Right cardiac atrium (tissue), 5 donors: ENCODE data around the gene CAMKMT. TPM values are rescaled to one million over a fixed set of nuclear protein-coding genes. Genes with fewer than 3 reads are reported as not detected.

ENCODE experiments used
- ATAC-seq, 2 donors: fragments of 200-7000 bp; cut with Tn5 transposase; one replicate each; pipeline versions ENCODE4 v1.8.0 to v1.9.1; 2020; ENCODE audit warnings: moderate library complexity in 2 of 2, mild to moderate bottlenecking in 1 of 2
- DNase-seq, 3 donors: peaks; one replicate each; pipeline ENCODE4 v3.0.0-alpha.2; 2020
- H3K27ac ChIP-seq: one replicate; pipeline ENCODE4 v1.5.1; 2013; ENCODE audit warnings: mild to moderate bottlenecking, low read length, control low read depth, moderate library complexity
- H3K27me3 ChIP-seq: one replicate; pipeline ENCODE4 v1.6.1; 2013; ENCODE audit not compliant: control insufficient read depth, insufficient read depth
- H3K4me1 ChIP-seq: one replicate; pipeline ENCODE4 v1.6.1; 2013; ENCODE audit warnings: low read length; ENCODE audit not compliant: control insufficient read depth, insufficient read depth
- H3K4me3 ChIP-seq: one replicate; pipeline ENCODE4 v1.5.1; 2013; ENCODE audit warnings: low read length, control low read depth
- H3K9me3 ChIP-seq: one replicate; pipeline ENCODE4 v1.6.1; 2013; ENCODE audit warnings: low read length; ENCODE audit not compliant: control insufficient read depth
- WGBS: extraction: QIAGEN DNeasy Blood & Tissue Kit; methylation state at CpG from one replicate; pipeline ENCODE4 v1.1.7; 2013; 5-methylcytosine and 5-hydroxymethylcytosine counted together
- intact Hi-C, 4 donors: fragments of 100-400 bp; cut with DNase I; formaldehyde crosslinking; loops; one replicate each; pipeline versions ENCODE4 v1.11.0 to v1.14.0; 2022 to 2023
- polyA plus RNA-seq: library from polyadenylated mRNA; stranded (reverse); fragments of 200-250 nt; gene quantifications from one replicate; pipeline ENCODE4 v1.2.3, GENCODE V29; 2013
- total RNA-seq, 4 donors: library from RNA; stranded (reverse); fragmentation: NEBNext Ultra II Directional; extraction: Animal tissue kit (Norgen Biotek cat#: 25700); gene quantifications; one replicate each; pipeline ENCODE4 v1.2.1, GENCODE V29; 2021
- donor health status: healthy with polysubstance abuse.
- donor health status: DM: no; HTN: yes; CAD: no.
- donor health status: DM: no; HTN: no; CAD: no.
- donor health status: DM: no; HTN: yes; CAD: no; lungs with severe emphysema.
- donor health status: DM: yes; HTN: yes; CAD: no.

CAMKMT gene
- total and polyA plus RNA-seq, 5 donors = 4.6 to 6.3 (median 5.5) TPM

GRCh38 chr2:44746856-44747615, 385.3 kb downstream of the CAMKMT start:
- ATAC-seq = no peak
- Histone ChIP-seq H3K4me3 (no peak overlapping the region), H3K9me3 (no peaks in the 10 kb centered on the region), H3K27me3 (no peaks in the 10 kb centered on the region), H3K4me1 (peaks cover 2% of the 10 kb centered on the region), H3K27ac (no peak overlapping the region)
- 83% methylated on average over 8 of the region's 8 CpGs for WGBS
- DNase-seq = no peak
- intact Hi-C loops = no loop called here

- Histone ChIP-seq H3K27me3 (no peaks in the 10 kb centered on the region), H3K4me3 (no peak overlapping the region), H3K27ac (no peak overlapping the region), H3K4me1 (peaks cover 2% of the 10 kb centered on the region), H3K9me3 (no peaks in the 10 kb centered on the region)
- intact Hi-C loops = no loop called here
- ATAC-seq (no peak), DNase-seq (no peak)
Observed at GRCh38 chr2:44747794-44748193, 386.0 kb downstream of the CAMKMT start.

DNA sequence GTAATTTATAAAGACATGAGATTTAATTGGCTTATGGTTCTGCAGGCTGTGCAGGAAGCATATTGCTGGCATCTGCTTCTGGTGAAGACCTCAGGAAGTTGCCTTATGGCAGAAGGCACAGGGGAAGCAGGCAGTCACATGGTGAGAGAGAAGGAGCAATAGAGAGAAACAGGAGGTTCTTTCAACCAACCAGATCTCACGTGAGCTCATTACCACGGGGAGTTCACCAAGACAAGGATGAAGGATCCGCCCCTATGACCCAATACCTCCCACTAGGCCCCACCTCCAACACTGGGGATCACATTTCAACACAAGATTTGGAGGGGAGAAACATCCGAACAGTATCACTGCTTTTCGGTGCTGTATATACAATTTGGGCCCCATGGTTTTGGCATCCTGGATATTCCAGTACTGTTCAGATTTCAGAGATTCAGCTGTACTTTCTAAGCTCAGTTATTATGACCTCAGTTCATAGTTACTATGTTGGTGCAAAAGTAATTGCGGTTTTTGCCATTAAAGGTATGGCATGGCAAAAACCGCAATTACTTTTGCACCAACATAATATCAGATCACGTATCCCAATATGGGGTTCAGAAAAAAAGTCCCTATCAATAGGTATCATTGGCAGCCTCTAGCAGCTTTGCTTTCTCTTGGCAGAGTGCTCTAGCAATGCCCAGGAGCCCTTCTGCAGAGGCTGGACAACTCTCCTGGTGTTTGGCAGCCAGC, 390.2 kb downstream of the CAMKMT start:
- 85% methylated on average over 8 of the region's 8 CpGs for WGBS

GRCh38 chr2:44752761-44753160, 391.0 kb downstream of the CAMKMT start:
- intact Hi-C loops = no loop called here
- WGBS = 100% methylated on average over 2 of the region's 2 CpGs
- no peak for DNase-seq

More for the DNA sequence above, 390.2 kb downstream of the CAMKMT start:
- Histone ChIP-seq H3K4me1 (peaks cover 2% of the 10 kb centered on the region), H3K27ac (no peak overlapping the region), H3K9me3 (no peaks in the 10 kb centered on the region), H3K27me3 (no peaks in the 10 kb centered on the region), H3K4me3 (no peak overlapping the region)
- intact Hi-C loops = no loop called here
- no peak for ATAC-seq
- no peak for DNase-seq

DNA sequence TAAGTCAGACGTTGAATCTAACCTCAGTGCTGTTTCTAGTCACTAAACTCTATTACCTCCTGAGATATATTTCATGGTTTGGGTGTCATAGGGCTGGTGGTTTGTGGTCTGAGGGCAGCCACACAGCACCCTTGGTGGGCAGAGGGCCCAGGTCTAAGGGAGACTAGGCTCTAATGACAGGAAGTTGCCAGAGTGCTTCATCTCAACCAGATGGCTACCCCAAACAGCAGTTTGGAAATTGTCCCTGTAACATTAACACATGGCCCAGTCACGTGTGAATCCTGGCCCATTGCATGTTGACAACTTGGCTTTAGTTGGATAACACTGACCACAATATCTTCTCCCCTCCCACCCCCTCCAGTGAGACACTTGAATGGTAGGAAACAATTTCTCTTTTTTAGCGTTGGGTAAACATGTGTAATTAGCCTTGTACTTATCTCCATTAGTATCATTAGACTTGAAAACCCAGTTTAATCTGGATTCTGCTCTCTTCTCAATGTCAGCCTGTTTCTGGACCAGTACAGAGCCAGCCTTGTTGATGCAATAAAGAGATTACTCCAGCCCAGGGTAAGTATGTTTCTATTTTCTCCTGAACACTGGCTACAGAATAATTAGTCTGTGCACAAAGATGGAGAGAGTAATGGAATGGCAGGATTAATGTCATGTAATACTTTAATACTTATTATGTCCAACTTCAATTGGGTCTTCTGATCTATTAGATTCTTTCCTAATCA, 392.0 kb downstream of the CAMKMT start:
- no peaks in the 10 kb centered on the region for H3K27me3 ChIP-seq
- H3K4me1 ChIP-seq = peaks cover 2% of the 10 kb centered on the region
- no peak overlapping the region for H3K4me3 ChIP-seq
- intact Hi-C loops = no loop called here
- no peaks in the 10 kb centered on the region for H3K9me3 ChIP-seq
- ATAC-seq = no peak
- DNase-seq = no peak
- WGBS = 46% methylated on average over 3 of the region's 3 CpGs
- no peak overlapping the region for H3K27ac ChIP-seq

More at GRCh38 chr2:44752761-44753160, 391.0 kb downstream of the CAMKMT start:
- ATAC-seq = no peak
- Histone ChIP-seq H3K27ac (no peak overlapping the region), H3K9me3 (no peaks in the 10 kb centered on the region), H3K27me3 (no peaks in the 10 kb centered on the region), H3K4me1 (peaks cover 2% of the 10 kb centered on the region), H3K4me3 (no peak overlapping the region)

DNA sequence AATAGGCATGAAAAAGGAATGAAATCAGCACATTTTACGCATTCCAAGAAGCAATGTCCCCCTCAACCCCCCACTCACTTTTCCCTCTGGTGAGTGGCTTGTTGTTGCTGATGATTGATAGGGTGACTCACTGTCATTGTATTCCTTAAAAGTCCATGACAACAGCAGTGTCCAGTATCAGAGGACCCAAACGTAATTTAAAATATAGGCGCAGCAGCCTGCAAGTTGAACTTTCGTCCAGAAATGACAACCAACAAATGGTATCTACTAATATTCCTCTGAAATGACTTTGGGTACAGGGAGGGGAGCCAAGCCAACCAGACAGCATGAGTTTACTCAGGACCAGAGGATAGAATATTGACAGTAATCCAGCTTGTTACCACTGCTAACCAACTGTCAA, 396.8 kb downstream of the CAMKMT start:
- WGBS = 95% methylated on average over 4 of the region's 4 CpGs
- Histone ChIP-seq H3K27me3 (no peaks in the 10 kb centered on the region), H3K4me1 (peaks cover 2% of the 10 kb centered on the region), H3K9me3 (no peaks in the 10 kb centered on the region), H3K4me3 (no peak overlapping the region), H3K27ac (no peak overlapping the region)
- intact Hi-C loops = no loop called here
- no peak for ATAC-seq
- no peak for DNase-seq

DNA sequence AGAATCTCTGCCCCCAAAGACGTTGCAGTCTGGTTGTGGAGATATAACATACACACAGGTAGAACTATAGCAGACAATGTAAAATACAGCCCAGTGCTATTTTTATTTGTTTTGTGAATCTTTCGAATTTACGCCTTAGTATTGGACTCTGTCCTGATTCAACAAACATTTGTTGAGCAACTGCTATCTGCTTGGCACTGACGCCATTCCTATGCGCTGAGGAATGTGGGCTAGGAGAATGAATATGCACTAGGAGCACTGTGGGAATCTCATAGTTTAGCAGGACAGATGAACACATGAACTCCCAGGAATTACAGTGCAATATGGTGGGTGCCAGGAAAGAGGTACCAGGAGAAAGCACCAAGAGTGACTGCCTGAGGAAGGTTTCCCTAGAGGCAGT, 398.1 kb downstream of the CAMKMT start:
- H3K9me3 ChIP-seq = no peaks in the 10 kb centered on the region
- no peak overlapping the region for H3K27ac ChIP-seq
- ATAC-seq (no peak), DNase-seq (no peak)
- peaks cover 2% of the 10 kb centered on the region for H3K4me1 ChIP-seq
- 77% methylated on average over 5 of the region's 5 CpGs for WGBS
- H3K4me3 ChIP-seq = no peak overlapping the region
- no peaks in the 10 kb centered on the region for H3K27me3 ChIP-seq
- intact Hi-C loops = no loop called here

DNA sequence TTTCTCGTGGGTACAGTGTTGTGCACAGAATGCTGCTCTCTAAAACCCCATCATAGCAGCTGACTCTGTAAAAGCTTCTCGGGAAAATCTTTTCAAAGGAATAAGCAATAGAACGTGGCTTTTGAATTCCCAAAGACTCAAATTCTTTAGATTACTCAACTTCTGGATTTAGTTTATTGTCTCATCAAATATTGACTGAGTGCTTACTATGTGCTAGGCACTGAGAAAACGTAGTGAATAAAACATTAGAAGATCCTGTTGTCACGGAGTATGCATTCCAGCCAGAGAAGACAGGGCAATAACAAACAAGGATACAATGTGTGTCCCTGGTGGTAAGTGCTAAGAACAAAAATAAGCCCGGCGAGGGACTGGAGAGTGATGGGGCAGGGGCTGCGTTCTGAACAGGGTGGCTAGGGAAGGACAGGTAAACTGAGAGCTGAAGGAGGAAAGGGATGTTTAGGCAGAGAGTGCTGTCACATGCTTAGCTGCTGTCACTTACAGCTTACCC, 401.6 kb downstream of the CAMKMT start:
- H3K27ac ChIP-seq = no peak overlapping the region
- WGBS = 76% methylated on average over 8 of the region's 8 CpGs
- H3K27me3 ChIP-seq = peaks cover 3% of the 10 kb centered on the region
- no peak overlapping the region for H3K4me3 ChIP-seq
- no peaks in the 10 kb centered on the region for H3K4me1 ChIP-seq
- no peak for ATAC-seq
- H3K9me3 ChIP-seq = no peaks in the 10 kb centered on the region
- intact Hi-C loops = no loop called here
- no peak for DNase-seq

DNA sequence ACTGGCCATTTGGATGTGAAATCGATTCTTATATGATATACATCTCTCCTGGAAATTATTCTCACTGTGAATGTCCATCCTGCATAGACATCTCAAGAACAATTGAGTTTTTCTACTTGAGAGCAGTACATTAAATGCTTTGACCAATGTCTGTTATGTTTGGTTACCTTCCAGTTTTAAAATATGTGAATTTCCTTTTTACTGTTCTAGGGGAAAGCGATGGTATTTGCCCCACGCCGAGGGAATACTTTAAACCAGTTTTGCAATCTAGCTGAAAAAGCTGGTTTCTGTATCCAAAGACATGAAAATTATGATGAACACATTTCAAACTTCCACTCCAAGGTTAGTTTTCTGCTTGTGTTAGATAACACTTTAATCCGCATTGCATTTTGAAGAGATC, 404.5 kb downstream of the CAMKMT start:
- intact Hi-C loops = no loop called here
- Histone ChIP-seq H3K4me3 (no peak overlapping the region), H3K4me1 (no peaks in the 10 kb centered on the region), H3K9me3 (no peaks in the 10 kb centered on the region), H3K27me3 (peaks cover 3% of the 10 kb centered on the region), H3K27ac (no peak overlapping the region)
- WGBS = 72% methylated on average over 5 of the region's 5 CpGs
- no peak for ATAC-seq
- no peak for DNase-seq

DNA sequence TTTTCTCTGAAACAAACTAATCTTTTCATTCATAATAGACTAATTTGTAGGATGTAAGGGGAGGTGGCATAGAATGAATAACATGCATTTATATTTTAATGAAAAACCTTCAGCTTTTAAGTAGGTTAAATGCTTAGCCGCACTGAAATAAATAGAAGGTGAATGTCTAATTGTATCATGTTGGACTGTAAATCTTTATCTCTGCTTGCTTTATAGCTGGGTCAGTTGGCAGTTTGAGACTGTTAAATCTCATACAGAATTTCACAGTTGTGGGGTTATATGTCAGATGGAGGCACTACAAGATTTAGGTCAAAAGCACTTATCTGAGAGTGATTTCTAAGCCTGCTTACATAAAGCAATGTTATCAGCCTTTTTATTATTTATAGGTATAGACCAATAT, 405.0 kb downstream of the CAMKMT start:
- intact Hi-C loops = no loop called here
- WGBS = 93% methylated on average over 1 of the region's 1 CpG
- peaks cover 3% of the 10 kb centered on the region for H3K27me3 ChIP-seq
- DNase-seq (no peak), ATAC-seq (no peak)
- H3K4me1 ChIP-seq = no peaks in the 10 kb centered on the region
- H3K27ac ChIP-seq = no peak overlapping the region
- H3K9me3 ChIP-seq = no peaks in the 10 kb centered on the region
- H3K4me3 ChIP-seq = no peak overlapping the region

GRCh38 chr2:44767691-44768090, 405.9 kb downstream of the CAMKMT start:
- Histone ChIP-seq H3K4me1 (no peaks in the 10 kb centered on the region), H3K27me3 (peaks cover 3% of the 10 kb centered on the region), H3K27ac (no peak overlapping the region), H3K4me3 (no peak overlapping the region), H3K9me3 (no peaks in the 10 kb centered on the region)
- ATAC-seq (no peak), DNase-seq (no peak)
- WGBS = 90% methylated on average over 8 of the region's 8 CpGs
- intact Hi-C loops = no loop called here
